Measurements from ENCODE around the gene USH2A. TPM values are rescaled to one million over a fixed set of nuclear protein-coding genes. Genes with fewer than 3 reads are reported as not detected.

Gene USH2A
- total RNA-seq, 4 donors from 2014 or later: under 0.01 to 1.9 (median under 0.01) TPM

DNA sequence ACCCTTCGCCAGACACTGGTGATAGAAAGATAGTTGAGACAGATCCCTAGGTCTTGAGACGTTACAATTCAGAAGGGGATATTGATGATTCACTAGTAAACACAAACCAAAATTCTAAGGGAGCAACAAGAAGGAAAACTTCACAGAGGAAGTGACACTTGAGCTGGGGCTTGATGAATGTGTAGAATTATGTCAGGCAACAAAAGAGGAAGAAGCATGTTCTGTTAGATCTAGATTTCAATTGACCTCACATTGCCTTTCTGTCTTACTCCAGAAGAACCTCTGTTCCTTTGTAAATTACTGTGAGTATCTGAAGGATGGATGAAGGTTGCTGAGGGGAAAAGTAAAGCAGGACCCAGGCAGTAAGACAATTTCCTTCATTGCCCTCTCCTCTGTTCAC lies 528.0 kb downstream of the USH2A start:
- no peak overlapping the region for H3K4me3 ChIP-seq
- peaks cover 0 to 5% (median 0%) of the 10 kb centered on the region in 4 donors for H3K4me1 ChIP-seq
- H3K36me3 ChIP-seq: no peaks in the 10 kb centered on the region
- TF ChIP-seq EP300 (IDR thresholded peaks at IDR 0.05) (no peak), POLR2AphosphoS5 (IDR thresholded peaks at IDR 0.05) (no peak), POLR2A (IDR thresholded peaks at IDR 0.05; ENCODE audit: low read depth) (no peak)
- TF ChIP-seq, protein P1, sequence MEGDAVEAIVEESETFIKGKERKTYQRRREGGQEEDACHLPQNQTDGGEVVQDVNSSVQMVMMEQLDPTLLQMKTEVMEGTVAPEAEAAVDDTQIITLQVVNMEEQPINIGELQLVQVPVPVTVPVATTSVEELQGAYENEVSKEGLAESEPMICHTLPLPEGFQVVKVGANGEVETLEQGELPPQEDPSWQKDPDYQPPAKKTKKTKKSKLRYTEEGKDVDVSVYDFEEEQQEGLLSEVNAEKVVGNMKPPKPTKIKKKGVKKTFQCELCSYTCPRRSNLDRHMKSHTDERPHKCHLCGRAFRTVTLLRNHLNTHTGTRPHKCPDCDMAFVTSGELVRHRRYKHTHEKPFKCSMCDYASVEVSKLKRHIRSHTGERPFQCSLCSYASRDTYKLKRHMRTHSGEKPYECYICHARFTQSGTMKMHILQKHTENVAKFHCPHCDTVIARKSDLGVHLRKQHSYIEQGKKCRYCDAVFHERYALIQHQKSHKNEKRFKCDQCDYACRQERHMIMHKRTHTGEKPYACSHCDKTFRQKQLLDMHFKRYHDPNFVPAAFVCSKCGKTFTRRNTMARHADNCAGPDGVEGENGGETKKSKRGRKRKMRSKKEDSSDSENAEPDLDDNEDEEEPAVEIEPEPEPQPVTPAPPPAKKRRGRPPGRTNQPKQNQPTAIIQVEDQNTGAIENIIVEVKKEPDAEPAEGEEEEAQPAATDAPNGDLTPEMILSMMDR (IDR thresholded peaks at IDR 0.05): no peak
- 89% methylated on average over 2 of the region's 2 CpGs for WGBS
- DNase-seq (ENCODE audit: extremely low spot score): no peak
- H3K27ac ChIP-seq (replicated peaks in 1 of 4): no peak overlapping the region
- no peaks in the 10 kb centered on the region for H3K9me3 ChIP-seq
- intact Hi-C loops (cut with DNase I): no loop called here
- no peaks in the 10 kb centered on the region for H3K27me3 ChIP-seq

DNA sequence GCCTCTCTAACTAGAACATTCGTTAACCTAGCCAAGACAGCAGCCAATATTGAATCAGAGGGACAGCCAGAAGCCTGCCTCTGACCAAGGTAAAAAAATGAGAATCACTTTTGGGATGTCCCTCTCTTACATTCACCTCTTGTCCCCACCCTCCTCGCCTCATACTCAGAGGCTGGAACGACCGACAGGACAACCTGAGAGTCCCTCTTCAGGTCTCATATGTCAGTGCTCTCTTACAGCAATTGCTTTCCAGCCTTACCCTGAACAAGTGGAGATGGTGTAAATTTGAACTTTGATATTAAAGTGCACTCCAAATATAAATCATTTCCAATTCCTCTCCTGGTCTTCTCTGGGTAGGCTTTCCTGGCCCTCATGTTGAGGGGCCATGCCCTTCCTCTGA lies 528.6 kb downstream of the USH2A start:
- Histone ChIP-seq H3K36me3 (no peaks in the 10 kb centered on the region), H3K27ac (replicated peaks in 1 of 4) (no peak overlapping the region), H3K27me3 (no peaks in the 10 kb centered on the region), H3K4me1 (peaks cover 0 to 5% (median 0%) of the 10 kb centered on the region in 4 donors), H3K9me3 (no peaks in the 10 kb centered on the region), H3K4me3 (no peak overlapping the region)
- TF ChIP-seq POLR2AphosphoS5 (IDR thresholded peaks at IDR 0.05): no peak
- TF ChIP-seq EP300 (IDR thresholded peaks at IDR 0.05): no peak
- TF ChIP-seq, protein P1 (IDR thresholded peaks at IDR 0.05): no peak
- no peak for TF ChIP-seq POLR2A (IDR thresholded peaks at IDR 0.05; ENCODE audit: low read depth)
- WGBS: 80% methylated on average over 4 of the region's 4 CpGs
- intact Hi-C loops (cut with DNase I): no loop called here
- no peak for DNase-seq (ENCODE audit: extremely low spot score)

DNA sequence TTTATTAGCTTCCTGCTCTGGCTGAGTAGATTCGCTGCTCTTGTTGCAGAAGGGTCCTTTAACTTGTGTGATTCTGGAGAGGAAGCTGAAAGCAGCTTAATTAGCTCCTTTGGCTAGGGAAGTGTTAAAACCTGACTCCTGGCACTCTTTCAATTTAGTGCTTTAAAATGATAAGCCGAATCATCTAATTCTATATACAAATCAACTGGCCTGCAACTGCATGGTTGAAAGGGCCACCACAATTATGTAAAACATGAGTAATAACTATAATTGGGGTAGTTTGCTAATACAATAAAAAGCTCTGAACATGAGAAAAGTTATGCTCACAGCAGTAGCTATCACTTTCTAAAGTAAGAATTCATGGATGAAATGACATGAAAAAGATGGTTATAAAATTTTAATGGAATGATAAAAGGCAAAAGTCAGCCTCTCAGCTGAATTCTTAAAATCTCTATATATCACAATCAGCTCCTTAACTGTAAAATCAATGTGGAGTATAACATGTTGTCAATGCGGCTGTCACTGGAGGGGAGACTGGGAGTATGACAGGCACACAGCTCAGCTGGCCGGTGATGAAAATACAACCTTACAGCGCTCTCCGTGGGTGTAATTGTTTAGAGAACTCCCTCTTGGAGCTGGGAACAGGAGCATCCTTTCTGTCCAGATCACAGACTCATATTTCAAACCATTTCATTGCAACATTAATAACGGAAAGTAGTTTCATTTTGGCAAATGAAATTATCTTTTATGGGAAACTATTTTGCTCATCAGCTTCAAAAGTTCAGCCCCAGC lies 531.8 kb downstream of the USH2A start:
- intact Hi-C loops (cut with DNase I): no loop called here
- Histone ChIP-seq H3K9me3 (no peaks in the 10 kb centered on the region), H3K27me3 (no peaks in the 10 kb centered on the region), H3K27ac (replicated peaks in 1 of 4) (no peak overlapping the region), H3K36me3 (no peaks in the 10 kb centered on the region), H3K4me1 (peaks cover 0 to 5% (median 0%) of the 10 kb centered on the region in 4 donors), H3K4me3 (no peak overlapping the region)
- TF ChIP-seq, protein P1 (IDR thresholded peaks at IDR 0.05): no peak
- no peak for TF ChIP-seq POLR2A (IDR thresholded peaks at IDR 0.05; ENCODE audit: low read depth)
- TF ChIP-seq EP300 (IDR thresholded peaks at IDR 0.05): no peak
- no peak for TF ChIP-seq POLR2AphosphoS5 (IDR thresholded peaks at IDR 0.05)
- no peak for DNase-seq (ENCODE audit: extremely low spot score)
- 44% methylated on average over 7 of the region's 7 CpGs for WGBS

DNA sequence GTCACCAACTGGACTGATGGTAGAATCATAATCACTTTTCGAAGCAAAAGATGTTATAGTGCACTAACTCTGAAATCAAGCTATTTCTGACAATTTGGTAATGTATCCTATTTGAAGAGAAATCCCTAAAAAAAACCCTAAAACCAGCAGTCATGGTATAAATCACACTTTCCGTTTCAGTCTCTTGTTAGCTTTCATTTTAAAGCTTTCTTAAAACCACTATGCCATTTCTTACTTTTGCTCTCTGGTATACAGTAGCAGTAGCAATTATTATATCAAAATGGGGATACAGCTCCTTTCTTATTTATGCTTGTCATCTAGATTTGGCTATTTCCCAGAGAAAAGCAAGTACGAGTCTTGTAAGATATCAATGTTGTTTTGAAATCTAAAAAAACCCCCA lies 532.8 kb downstream of the USH2A start:
- no peak overlapping the region for H3K27ac ChIP-seq (replicated peaks in 1 of 4)
- H3K36me3 ChIP-seq: no peaks in the 10 kb centered on the region
- H3K4me3 ChIP-seq: no peak overlapping the region
- no peaks in the 10 kb centered on the region for H3K27me3 ChIP-seq
- TF ChIP-seq POLR2AphosphoS5 (IDR thresholded peaks at IDR 0.05): no peak
- no peak for TF ChIP-seq POLR2A (IDR thresholded peaks at IDR 0.05; ENCODE audit: low read depth)
- TF ChIP-seq, protein P1 (IDR thresholded peaks at IDR 0.05): no peak
- TF ChIP-seq EP300 (IDR thresholded peaks at IDR 0.05): no peak
- 75% methylated on average over 3 of the region's 3 CpGs for WGBS
- intact Hi-C loops (cut with DNase I): no loop called here
- DNase-seq (ENCODE audit: extremely low spot score): no peak
- no peaks in the 10 kb centered on the region for H3K9me3 ChIP-seq
- H3K4me1 ChIP-seq: peaks cover 0 to 5% (median 0%) of the 10 kb centered on the region in 4 donors
